GM23248 (cell line): ENCODE results near the gene FRMPD4.

Source experiments
- EZH2 ChIP-seq: fragments of 200-600 bp; sonication (generic); IDR thresholded peaks from 2 replicates; pipeline ENCODE4 v1.6.1; 2018; ENCODE audit warnings: antibody characterized with exemption, mild to moderate bottlenecking; ENCODE audit not compliant: insufficient read depth, poor library complexity, severe bottlenecking
- EZH2phosphoT487 ChIP-seq: fragments of 200-600 bp; sonication (generic); IDR thresholded peaks from 2 replicates; pipeline ENCODE4 v1.6.1; 2018; ENCODE audit warnings: antibody characterized with exemption, moderate library complexity, mild to moderate bottlenecking, low read depth; ENCODE audit not compliant: insufficient read depth

DNA sequence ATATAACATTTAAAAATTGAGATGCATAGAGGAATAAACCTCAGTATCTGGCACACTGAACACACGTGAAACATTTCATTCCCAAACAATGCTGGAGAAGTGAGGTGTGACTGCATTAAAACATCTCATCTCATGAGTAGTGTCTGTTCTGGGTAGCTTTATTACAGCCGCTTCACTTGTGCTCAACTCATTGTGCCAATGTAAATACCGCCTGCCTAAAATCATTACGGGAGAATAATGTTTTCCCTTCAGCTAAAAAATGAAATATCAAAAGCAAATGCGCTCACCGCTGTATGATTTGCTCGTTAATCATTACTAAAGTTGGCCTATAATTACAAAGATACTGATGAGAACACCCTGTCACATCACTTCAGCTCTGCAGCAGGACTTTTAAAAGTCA, 542.8 kb downstream of the FRMPD4 start:
- TF ChIP-seq EZH2phosphoT487 (no peak), EZH2 (no peak)
